ENCODE data around the gene DCP2. TPM values are rescaled to one million over a fixed set of nuclear protein-coding genes. Genes with fewer than 3 reads are reported as not detected.

Gene DCP2
- total RNA-seq, 1 experiment from 2014 or later, result 186 TPM

DNA sequence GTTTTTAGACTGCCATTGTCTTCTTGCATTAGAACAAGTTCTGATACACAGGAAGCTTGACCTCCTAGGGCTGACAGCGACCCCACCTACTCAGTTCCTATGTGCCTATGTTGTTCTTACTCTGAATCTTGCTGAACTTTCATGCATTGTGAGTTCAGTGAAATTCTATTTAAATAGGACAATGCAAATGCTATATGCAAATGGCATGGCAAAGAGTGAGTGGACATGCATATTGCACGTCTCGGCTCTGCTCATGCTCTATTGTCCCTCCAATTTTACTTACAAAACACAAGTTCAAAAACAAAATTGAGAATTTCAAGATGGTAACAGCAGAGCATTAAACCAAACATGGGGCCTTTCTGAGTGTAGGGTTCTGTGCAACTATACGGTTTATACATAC, 5.3 kb upstream of the DCP2 start (continued):
- TF ChIP-seq FOXP1 (CRISPR knock-in tag; IDR thresholded peaks at IDR 0.05; ENCODE audit: borderline replicate concordance) (no peak), FOXK1 (CRISPR knock-in tag; IDR thresholded peaks at IDR 0.05) (no peak), NR2C2 (CRISPR knock-in tag; IDR thresholded peaks at IDR 0.05) (no peak)
- TF ChIP-seq, protein P1, sequence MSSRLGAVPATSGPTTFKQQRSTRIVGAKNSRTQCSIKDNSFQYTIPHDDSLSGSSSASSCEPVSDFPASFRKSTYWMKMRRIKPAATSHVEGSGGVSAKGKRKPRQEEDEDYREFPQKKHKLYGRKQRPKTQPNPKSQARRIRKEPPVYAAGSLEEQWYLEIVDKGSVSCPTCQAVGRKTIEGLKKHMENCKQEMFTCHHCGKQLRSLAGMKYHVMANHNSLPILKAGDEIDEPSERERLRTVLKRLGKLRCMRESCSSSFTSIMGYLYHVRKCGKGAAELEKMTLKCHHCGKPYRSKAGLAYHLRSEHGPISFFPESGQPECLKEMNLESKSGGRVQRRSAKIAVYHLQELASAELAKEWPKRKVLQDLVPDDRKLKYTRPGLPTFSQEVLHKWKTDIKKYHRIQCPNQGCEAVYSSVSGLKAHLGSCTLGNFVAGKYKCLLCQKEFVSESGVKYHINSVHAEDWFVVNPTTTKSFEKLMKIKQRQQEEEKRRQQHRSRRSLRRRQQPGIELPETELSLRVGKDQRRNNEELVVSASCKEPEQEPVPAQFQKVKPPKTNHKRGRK (CRISPR knock-in tag; IDR thresholded peaks at IDR 0.05; ENCODE audit: borderline replicate concordance), result no peak

DNA sequence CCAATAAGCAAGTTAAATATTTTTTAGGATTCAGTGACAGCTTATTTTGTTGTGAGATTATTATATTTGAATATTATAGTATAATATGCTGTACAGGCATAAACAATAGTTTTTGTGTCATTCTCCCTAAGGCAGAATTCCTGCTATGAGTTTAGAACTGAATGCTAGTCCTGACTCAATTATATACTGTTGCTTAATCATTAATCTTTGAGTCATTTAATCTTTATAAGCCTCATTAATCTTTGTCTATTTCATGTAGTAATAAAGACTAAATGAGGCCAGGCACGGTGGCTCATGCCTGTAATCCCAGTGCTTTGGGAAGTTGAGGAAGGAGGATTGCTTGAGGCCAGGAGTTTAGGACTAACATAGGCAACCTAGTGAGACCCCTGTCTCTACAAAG, 3.6 kb upstream of the DCP2 start:
- CTCF ChIA-PET, result interaction anchor here (1.2 kb wide), 1 partner anchor 23 kb away, joined by 4 read pairs; no protein-coding TSS in a partner anchor
- no peak for ATAC-seq
- no peaks in the 10 kb centered on the region for H3K9me3 Mint-ChIP-seq
- DNase-seq (ENCODE audit: low spot score), result no peak
- H3K4me3 Mint-ChIP-seq, result no peak overlapping the region
- POLR2A ChIA-PET, result no interaction called here
- no peak for TF ChIP-seq JUN (CRISPR knock-in tag; IDR thresholded peaks at IDR 0.05)
- TF ChIP-seq FOXJ3 (CRISPR knock-in tag; IDR thresholded peaks at IDR 0.05; ENCODE audit: borderline replicate concordance), result no peak
- TF ChIP-seq OVOL2 (CRISPR knock-in tag; IDR thresholded peaks at IDR 0.05; ENCODE audit: borderline replicate concordance), result no peak
- no peak for TF ChIP-seq ZNF671 (CRISPR knock-in tag; IDR thresholded peaks at IDR 0.05)
- TF ChIP-seq, protein P2, sequence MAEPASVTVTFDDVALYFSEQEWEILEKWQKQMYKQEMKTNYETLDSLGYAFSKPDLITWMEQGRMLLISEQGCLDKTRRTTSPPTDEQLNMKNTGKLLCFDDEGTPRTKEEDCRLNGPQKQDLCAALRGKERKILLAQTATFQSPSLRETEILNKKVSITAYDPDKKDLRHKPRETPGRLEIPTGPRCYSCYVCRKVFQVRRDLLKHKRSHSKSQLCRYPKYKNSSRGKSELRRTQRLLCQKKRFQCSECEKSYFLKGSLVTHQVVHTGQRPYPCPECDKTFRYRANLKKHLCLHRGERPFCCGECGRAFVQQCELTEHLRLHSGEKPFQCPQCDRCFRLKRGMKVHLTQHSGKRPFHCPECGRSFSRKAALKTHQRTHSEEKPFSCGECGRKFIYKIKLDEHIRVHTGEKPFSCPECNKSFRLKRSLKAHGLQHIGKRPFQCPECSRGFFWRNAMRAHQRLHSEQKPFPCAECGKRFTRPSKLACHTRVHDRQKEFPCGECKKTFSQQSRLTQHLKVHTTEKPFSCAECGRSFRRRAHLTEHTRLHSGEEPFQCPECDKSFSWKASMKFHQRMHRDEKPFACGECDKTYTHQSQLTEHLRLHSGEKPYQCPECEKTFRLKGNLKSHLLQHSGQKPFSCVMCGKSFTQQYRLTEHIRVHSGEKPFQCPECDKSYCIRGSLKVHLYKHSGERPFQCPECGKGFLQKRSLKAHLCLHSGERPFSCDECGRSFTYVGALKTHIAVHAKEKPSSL (CRISPR knock-in tag; conservative IDR thresholded peaks at IDR 0.05), result no peak
- TF ChIP-seq TCF7 (CRISPR knock-in tag; IDR thresholded peaks at IDR 0.05; ENCODE audit: low read depth), result no peak
- TF ChIP-seq NR1H2 (CRISPR knock-in tag; IDR thresholded peaks at IDR 0.05), result no peak
- no peak for TF ChIP-seq ZNF232 (CRISPR knock-in tag; IDR thresholded peaks at IDR 0.05)
- TF ChIP-seq, protein P3, sequence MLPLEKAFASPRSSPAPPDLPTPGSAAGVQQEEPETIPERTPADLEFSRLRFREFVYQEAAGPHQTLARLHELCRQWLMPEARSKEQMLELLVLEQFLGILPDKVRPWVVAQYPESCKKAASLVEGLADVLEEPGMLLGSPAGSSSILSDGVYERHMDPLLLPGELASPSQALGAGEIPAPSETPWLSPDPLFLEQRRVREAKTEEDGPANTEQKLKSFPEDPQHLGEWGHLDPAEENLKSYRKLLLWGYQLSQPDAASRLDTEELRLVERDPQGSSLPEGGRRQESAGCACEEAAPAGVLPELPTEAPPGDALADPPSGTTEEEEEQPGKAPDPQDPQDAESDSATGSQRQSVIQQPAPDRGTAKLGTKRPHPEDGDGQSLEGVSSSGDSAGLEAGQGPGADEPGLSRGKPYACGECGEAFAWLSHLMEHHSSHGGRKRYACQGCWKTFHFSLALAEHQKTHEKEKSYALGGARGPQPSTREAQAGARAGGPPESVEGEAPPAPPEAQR (CRISPR knock-in tag; IDR thresholded peaks at IDR 0.05), result no peak
- no peaks in the 10 kb centered on the region for H3K36me3 Mint-ChIP-seq
- H3K27ac Mint-ChIP-seq, result no peak overlapping the region
- peaks cover 42% of the 10 kb centered on the region for H3K4me1 Mint-ChIP-seq
- H3K27me3 Mint-ChIP-seq (ENCODE audit: low read depth), result no peaks in the 10 kb centered on the region

DNA sequence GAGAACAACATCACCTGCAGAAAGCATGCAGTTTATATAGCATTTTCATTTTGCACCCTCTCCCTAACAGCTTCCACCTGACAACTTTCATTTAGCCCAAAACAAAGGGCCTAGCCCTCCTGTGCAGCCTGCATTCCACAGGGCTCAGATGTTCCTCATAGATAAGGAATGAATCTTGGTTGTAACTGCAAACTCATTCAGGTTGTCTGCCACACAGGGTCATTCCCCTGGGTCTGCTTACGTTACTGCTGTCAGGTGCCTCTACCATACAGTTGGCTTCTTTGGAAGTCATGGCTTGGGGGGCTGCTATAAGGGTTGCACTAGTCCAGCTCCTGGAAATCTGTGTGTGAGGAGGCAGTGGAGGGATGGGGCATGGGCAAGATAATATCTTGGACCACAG, 2.7 kb upstream of the DCP2 start:
- no peak overlapping the region for H3K4me3 Mint-ChIP-seq
- no peaks in the 10 kb centered on the region for H3K36me3 Mint-ChIP-seq
- CTCF ChIA-PET, result interaction anchor here (1.2 kb wide), 1 partner anchor 22 kb away, joined by 4 read pairs; no protein-coding TSS in a partner anchor
- no peaks in the 10 kb centered on the region for H3K27me3 Mint-ChIP-seq (ENCODE audit: low read depth)
- ATAC-seq (no peak), DNase-seq (ENCODE audit: low spot score) (no peak)
- H3K4me1 Mint-ChIP-seq, result peaks cover 42% of the 10 kb centered on the region
- H3K9me3 Mint-ChIP-seq, result no peaks in the 10 kb centered on the region
- H3K27ac Mint-ChIP-seq, result no peak overlapping the region
- POLR2A ChIA-PET, result no interaction called here
- TF ChIP-seq KAT7 (CRISPR knock-in tag; IDR thresholded peaks at IDR 0.05; ENCODE audit: borderline replicate concordance) (no peak), ZBTB21 (CRISPR knock-in tag; IDR thresholded peaks at IDR 0.05; ENCODE audit: borderline replicate concordance) (no peak), TP53 (CRISPR knock-in tag; IDR thresholded peaks at IDR 0.05) (no peak), NR1H2 (CRISPR knock-in tag; IDR thresholded peaks at IDR 0.05) (no peak), FOXP1 (CRISPR knock-in tag; IDR thresholded peaks at IDR 0.05; ENCODE audit: borderline replicate concordance) (no peak), SMAD3 (CRISPR knock-in tag; IDR thresholded peaks at IDR 0.05; ENCODE audit: borderline replicate concordance) (no peak), ZNF416 (CRISPR knock-in tag; IDR thresholded peaks at IDR 0.05) (no peak)
- TF ChIP-seq, protein P4, sequence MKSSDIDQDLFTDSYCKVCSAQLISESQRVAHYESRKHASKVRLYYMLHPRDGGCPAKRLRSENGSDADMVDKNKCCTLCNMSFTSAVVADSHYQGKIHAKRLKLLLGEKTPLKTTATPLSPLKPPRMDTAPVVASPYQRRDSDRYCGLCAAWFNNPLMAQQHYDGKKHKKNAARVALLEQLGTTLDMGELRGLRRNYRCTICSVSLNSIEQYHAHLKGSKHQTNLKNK (CRISPR knock-in tag; IDR thresholded peaks at IDR 0.05), result no peak
- TF ChIP-seq, protein P5, sequence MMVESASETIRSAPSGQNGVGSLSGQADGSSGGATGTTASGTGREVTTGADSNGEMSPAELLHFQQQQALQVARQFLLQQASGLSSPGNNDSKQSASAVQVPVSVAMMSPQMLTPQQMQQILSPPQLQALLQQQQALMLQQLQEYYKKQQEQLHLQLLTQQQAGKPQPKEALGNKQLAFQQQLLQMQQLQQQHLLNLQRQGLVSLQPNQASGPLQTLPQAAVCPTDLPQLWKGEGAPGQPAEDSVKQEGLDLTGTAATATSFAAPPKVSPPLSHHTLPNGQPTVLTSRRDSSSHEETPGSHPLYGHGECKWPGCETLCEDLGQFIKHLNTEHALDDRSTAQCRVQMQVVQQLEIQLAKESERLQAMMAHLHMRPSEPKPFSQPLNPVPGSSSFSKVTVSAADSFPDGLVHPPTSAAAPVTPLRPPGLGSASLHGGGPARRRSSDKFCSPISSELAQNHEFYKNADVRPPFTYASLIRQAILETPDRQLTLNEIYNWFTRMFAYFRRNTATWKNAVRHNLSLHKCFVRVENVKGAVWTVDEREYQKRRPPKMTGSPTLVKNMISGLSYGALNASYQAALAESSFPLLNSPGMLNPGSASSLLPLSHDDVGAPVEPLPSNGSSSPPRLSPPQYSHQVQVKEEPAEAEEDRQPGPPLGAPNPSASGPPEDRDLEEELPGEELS (CRISPR knock-in tag; IDR thresholded peaks at IDR 0.05), result no peak
- TF ChIP-seq, protein P6, sequence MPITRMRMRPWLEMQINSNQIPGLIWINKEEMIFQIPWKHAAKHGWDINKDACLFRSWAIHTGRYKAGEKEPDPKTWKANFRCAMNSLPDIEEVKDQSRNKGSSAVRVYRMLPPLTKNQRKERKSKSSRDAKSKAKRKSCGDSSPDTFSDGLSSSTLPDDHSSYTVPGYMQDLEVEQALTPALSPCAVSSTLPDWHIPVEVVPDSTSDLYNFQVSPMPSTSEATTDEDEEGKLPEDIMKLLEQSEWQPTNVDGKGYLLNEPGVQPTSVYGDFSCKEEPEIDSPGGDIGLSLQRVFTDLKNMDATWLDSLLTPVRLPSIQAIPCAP (CRISPR knock-in tag; IDR thresholded peaks at IDR 0.05), result no peak
- TF ChIP-seq, protein P7, sequence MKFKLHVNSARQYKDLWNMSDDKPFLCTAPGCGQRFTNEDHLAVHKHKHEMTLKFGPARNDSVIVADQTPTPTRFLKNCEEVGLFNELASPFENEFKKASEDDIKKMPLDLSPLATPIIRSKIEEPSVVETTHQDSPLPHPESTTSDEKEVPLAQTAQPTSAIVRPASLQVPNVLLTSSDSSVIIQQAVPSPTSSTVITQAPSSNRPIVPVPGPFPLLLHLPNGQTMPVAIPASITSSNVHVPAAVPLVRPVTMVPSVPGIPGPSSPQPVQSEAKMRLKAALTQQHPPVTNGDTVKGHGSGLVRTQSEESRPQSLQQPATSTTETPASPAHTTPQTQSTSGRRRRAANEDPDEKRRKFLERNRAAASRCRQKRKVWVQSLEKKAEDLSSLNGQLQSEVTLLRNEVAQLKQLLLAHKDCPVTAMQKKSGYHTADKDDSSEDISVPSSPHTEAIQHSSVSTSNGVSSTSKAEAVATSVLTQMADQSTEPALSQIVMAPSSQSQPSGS (CRISPR knock-in tag; IDR thresholded peaks at IDR 0.05; ENCODE audit: borderline replicate concordance, low read depth), result no peak
- TF ChIP-seq, protein P8, sequence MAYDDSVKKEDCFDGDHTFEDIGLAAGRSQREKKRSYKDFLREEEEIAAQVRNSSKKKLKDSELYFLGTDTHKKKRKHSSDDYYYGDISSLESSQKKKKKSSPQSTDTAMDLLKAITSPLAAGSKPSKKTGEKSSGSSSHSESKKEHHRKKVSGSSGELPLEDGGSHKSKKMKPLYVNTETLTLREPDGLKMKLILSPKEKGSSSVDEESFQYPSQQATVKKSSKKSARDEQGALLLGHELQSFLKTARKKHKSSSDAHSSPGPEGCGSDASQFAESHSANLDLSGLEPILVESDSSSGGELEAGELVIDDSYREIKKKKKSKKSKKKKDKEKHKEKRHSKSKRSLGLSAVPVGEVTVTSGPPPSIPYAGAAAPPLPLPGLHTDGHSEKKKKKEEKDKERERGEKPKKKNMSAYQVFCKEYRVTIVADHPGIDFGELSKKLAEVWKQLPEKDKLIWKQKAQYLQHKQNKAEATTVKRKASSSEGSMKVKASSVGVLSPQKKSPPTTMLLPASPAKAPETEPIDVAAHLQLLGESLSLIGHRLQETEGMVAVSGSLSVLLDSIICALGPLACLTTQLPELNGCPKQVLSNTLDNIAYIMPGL (CRISPR knock-in tag; IDR thresholded peaks at IDR 0.05), result no peak

Data from WTC11 (cell line).